Measurements from ENCODE around the gene SLFN14. TPM values are rescaled to one million over a fixed set of nuclear protein-coding genes. Genes with fewer than 3 reads are reported as not detected.
"Not testable (repeated sequence)": the region's sequence is repeated elsewhere in the genome, so short reads cannot be mapped to it uniquely, and the experiment has no call there.

Gene SLFN14
- total RNA-seq, 1 donor from 2014 or later: not detected

- not testable (repeated sequence) for DNase-seq (ENCODE audit: low read depth)
These were observed 38.9 kb downstream of the SLFN14 start for GRCh38 chr17:35521654-35522256.

DNA sequence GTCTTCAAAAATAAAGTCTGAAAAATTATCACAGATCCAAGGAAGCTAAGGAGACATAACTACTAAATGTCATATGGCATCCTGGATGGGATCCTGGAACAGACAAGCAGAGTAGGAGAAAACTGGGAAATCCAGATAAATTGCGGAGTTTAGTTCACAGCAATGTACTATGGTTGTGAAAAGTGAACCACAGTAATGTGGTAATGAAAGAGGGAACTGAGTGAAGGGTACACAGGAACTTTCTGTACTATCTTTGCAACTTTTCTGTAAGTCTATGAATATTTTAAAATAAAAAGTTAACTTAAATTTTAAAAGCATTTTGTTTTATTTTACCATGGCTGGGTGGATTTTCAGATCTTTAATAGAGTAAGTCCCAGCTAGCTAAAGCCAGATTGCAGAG lies 39.5 kb downstream of the SLFN14 start:
- no peak for DNase-seq (ENCODE audit: low read depth)

- no peak for DNase-seq (ENCODE audit: low read depth)
These were observed 40.6 kb downstream of the SLFN14 start for GRCh38 chr17:35519906-35520442.

DNA sequence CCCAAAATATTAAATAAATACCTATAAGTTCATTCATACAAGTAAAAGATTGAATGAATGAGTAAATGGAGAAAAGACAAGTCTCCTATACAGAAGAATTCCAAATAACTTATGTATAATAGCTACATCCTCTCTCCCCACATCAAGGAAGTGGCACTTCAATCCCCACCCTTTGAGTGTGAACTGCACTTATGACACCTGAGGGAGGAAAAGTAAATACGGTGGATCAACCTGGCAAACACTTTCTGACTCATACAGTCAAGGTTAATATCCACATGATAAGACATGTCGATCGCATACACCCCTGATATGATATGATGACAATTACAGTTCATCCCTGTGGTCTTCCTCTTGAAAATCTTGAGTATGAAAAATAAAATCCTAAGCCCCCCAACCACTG lies 41.2 kb downstream of the SLFN14 start:
- DNase-seq (ENCODE audit: low read depth): no peak

DNA sequence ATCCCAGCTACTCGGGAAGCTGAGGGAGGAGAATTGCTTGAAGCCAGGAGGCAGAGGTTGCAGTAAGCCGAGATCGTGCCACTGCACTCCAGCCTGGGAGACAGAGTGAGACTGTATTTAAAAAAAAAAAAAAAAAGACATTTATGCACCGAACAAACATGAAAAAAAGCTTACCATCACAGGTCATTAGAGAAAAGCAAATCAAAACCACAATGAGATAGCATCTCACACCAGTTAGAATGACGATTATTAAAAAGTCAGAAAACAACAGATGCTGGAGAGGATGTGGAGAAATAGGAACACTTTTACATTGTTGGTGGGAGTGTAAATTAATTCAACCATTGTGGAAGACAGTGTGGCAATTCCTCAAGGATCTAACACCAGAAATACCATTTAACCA lies 42.2 kb downstream of the SLFN14 start:
- not testable (repeated sequence) for DNase-seq (ENCODE audit: low read depth)

- DNase-seq (ENCODE audit: low read depth): no peak
These were observed 45.6 kb downstream of the SLFN14 start for GRCh38 chr17:35515027-35515426.

DNA sequence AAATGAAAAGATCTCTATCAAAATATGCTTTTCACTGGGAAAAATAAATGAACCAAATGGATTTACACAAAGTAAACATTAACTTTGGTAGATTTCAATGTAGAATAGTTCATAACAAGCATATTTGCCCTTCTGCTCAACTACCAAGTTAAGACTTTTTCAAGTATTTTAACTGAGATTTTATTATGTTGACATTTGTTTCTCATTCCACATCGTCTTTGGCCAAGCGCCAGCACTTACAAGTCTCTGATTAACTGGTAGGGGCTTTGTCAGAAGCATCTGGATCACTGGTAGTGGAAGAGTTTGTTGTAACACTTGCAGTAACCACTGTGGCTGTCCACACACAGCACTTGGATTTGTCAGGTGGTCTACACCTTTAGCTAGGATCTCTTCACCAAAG lies 46.1 kb downstream of the SLFN14 start:
- DNase-seq (ENCODE audit: low read depth): no peak

Other genes starting within 250 kb of the SLFN14 start
- gene SLFN11, start 187.2 kb downstream of the SLFN14 start, total RNA-seq: 6.0 and 8.2 TPM in 2 replicates
- gene SLFN12, start 128.3 kb downstream of the SLFN14 start, total RNA-seq: 22.1 and 67.0 TPM in 2 replicates
- 3.1 and 9.2 TPM in 2 replicates for gene SLFN13, start 112.1 kb downstream of the SLFN14 start, total RNA-seq
- 0.05 TPM in 1 of 2 replicates, not detected in the other for gene SLFN12L, start 23.1 kb downstream of the SLFN14 start, total RNA-seq
- 3.0 and 5.6 TPM in 2 replicates for gene PEX12, start 17.8 kb upstream of the SLFN14 start, total RNA-seq
- 134 and 233 TPM in 2 replicates for gene AP2B1, start 26.5 kb upstream of the SLFN14 start, total RNA-seq
- under 0.01 and 1.8 TPM in 2 replicates for gene RASL10B, start 170.8 kb upstream of the SLFN14 start, total RNA-seq
- 0.05 TPM in 1 of 2 replicates, not detected in the other for gene GAS2L2, start 192.4 kb upstream of the SLFN14 start, total RNA-seq
- not detected in 2 replicates for gene C17orf50, start 200.1 kb upstream of the SLFN14 start, total RNA-seq
- gene MMP28, start 234.8 kb upstream of the SLFN14 start, total RNA-seq: 0.52 and 1.8 TPM in 2 replicates
- 36.8 and 142 TPM in 2 replicates for gene TAF15, start 248.7 kb upstream of the SLFN14 start, total RNA-seq

All from renal cortical epithelial cell (primary cell).